Measurements from ENCODE around the gene PLCL1.

- no peak for TF ChIP-seq EZH2 (IDR thresholded peaks at IDR 0.05)
- TF ChIP-seq POLR2AphosphoS5 (IDR thresholded peaks at IDR 0.05; ENCODE audit: borderline replicate concordance, low read depth, low read length) = no peak
- TF ChIP-seq FOXP2 (optimal IDR thresholded peaks at IDR 0.05; ENCODE audit: control extremely low read depth, extremely low read length, insufficient read depth) = no peak
Observed at GRCh38 chr2:197925204-197925603, 120.8 kb downstream of the PLCL1 start.

Data from SK-N-MC (cell line).